Activated CD4-positive, alpha-beta T cell treated with anti-CD3 and anti-CD28 coated beads, Interleukin-2, amount 50 U/mL, for 48 hours (primary cell): ENCODE data around the gene GNAI3.

Experiments
- DNase-seq, 2 experiments: peaks; one replicate each; pipeline ENCODE4 v3.0.0-alpha.2; 2020

The GNAI3 gene

DNA sequence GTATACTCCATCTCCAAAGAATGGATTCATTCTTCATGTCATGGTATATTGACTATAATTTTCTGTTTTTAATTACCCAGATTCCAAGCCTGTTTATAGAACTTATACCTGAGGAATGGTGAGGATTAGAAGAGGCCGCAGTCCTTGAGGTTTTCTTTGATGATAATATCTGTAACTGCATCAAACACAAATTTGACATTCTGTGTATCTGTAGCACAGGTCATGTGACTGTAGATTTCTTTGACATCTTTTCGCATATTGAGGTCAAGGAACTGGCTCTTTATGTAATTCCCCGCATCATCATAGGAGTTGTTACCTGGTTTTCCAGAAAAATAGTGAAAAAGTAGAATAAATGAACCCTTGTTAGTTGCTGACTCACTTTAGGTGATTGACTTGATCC is 54.8 kb downstream of the GNAI3 start:
- no peak for DNase-seq

DNA sequence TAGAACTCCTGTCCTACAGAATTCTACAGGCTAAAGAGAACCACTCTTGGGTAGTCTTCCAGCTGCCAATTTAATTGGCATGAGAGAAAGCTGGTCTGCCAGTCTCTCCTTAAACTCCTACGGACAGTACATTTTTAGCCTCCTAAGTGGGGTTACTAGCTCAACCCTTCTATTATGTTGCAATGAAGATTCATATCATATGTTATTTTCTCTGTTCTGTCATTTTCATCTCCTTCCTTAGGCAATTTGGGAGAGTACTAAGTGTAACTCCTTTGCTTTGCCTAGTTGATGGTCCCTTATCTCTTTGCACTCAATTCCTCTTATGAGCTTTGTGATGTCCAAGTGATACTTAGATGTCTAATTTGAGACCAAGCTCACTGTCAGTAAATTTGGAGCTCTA is 57.0 kb downstream of the GNAI3 start:
- no peak for DNase-seq

- DNase-seq: no peak
Observed at GRCh38 chr1:109609881-109610280, 61.5 kb downstream of the GNAI3 start.

DNA sequence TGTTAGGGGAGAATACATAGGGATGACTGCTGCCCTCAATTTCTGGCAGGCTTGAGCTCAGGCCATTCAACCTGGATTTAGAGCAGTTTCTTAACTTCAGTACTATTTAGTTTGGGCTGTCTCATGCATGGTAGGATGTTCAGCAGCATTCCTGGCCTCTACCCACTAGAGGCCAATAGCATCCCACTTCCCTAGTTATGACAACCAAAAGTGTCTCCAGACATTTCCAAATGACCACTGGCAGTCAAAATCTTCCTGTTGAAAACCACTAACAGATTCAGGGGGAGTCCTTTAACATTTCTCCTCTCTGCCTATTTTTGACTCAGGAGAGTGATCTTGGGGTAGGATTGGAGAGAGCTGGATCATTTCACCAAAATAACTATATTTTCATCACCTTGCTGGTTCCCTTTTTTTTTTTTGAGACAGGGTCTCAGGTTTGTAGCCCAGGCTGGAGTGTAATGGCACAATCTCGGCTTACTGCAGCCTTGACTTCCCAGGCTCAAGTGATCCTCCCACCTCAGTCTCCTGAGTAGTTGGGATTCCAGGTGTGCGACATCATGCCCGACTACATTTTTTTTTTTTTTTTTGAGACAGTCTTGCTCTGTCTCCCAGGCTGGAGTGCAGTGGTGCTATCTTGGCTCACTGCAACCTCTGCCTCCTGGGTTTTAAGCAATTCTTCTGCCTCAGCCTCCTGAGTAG is 62.3 kb downstream of the GNAI3 start:
- DNase-seq: no peak

- DNase-seq: no peak
Observed at GRCh38 chr1:109611308-109611990, 63.0 kb downstream of the GNAI3 start.

GRCh38 chr1:109613361-109614147 is 65.1 kb downstream of the GNAI3 start:
- no peak for DNase-seq

GRCh38 chr1:109615879-109616278 is 67.5 kb downstream of the GNAI3 start:
- no peak for DNase-seq

DNA sequence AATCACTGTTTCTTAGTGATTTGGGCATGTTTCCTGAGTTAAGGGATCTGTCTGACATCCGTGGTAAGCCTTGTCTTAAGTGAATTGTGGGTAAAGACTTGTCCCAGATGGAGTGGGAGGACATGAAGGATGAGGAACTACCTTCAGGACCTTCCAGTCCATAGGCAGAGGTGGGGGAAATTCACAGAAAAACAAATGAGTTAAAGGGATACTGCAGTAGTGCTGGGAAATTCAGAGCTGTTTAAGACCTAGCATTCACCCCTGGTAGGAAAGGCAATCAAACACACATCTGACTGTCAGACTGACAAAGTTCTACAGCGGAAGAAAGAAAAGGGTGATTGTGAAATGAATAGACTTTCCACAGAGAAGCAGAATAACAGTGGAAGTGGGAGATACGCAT is 68.0 kb downstream of the GNAI3 start:
- DNase-seq: no peak

GRCh38 chr1:109617291-109617801 is 68.9 kb downstream of the GNAI3 start:
- DNase-seq: no peak

GRCh38 chr1:109618661-109619575 is 70.5 kb downstream of the GNAI3 start:
- no peak for DNase-seq

DNA sequence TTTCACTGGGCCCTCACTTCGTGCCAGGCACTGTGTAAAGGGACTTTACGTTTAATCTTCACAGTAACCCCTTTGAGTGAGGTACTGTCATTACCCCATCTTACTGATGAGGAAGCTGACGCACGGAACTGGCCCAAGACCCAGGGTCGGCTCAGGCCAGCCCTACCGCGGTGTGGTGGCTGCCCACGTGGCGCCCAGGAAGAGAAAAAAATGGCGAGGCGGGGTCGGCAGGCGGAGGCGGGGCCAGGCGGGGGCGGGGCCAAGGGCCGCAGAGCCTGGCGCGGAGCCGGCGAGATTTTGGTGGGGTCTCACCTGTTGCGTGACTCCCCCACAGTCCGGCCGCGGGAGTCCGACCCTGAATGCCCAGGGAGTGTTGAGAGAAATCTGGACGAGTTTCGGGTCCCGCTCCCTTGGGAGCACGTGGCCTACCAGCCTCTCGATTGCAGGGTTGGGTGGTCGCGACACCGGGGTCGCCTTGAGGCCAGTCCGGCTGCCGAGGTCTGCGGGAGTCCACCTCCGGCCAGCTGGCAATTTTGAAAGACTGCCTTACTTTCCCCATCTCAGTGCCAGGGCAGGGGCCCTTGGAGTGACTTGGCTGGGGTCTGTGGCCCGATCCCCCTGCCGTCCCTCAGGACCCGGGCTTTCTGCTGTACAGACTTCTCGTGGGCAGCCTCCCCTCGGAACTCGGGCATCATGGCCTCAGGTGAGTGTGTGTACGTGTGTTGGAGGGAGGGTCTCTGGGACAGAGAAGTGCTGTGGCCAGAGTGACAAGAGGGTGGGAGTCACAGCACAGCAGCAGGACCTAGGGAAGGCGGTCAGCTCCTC is 71.4 kb downstream of the GNAI3 start, which contains the start of the genes AMPD2 and GNAT2:
AMPD2 (plus strand) TSS at position 262 of the 825 bp plus-strand sequence. CDS start 1,339 bp downstream, outside the sequence.
GNAT2 (minus strand) TSS at position 41 of the 825 bp plus-strand sequence. CDS start 6,746 bp downstream, outside the sequence.
- peak; percentile 78 to 80 for DNase-seq

DNA sequence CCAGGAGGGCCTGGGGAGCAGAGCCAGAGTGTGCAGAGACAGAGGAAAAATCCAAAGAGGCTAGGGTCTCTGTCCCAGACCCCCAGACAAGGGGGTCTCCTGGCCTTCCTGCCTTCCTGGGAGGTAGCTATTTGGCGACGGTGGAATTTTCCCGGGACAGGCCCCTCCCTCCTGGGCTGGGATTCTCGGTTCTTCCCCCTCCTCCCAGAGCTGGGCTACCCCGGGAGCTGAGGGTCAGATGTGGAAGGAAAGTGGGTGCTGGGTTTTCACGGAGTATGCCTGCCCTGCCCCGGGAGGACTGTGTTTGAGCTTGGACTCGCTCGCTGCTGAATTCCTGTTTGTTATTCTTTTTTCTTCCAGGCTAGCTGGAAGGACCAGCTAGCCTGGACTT is 72.0 kb downstream of the GNAI3 start:
- no peak for DNase-seq

- DNase-seq: peak; percentile 98 to 99
Observed at GRCh38 chr1:109620841-109621286, 72.4 kb downstream of the GNAI3 start.

DNA sequence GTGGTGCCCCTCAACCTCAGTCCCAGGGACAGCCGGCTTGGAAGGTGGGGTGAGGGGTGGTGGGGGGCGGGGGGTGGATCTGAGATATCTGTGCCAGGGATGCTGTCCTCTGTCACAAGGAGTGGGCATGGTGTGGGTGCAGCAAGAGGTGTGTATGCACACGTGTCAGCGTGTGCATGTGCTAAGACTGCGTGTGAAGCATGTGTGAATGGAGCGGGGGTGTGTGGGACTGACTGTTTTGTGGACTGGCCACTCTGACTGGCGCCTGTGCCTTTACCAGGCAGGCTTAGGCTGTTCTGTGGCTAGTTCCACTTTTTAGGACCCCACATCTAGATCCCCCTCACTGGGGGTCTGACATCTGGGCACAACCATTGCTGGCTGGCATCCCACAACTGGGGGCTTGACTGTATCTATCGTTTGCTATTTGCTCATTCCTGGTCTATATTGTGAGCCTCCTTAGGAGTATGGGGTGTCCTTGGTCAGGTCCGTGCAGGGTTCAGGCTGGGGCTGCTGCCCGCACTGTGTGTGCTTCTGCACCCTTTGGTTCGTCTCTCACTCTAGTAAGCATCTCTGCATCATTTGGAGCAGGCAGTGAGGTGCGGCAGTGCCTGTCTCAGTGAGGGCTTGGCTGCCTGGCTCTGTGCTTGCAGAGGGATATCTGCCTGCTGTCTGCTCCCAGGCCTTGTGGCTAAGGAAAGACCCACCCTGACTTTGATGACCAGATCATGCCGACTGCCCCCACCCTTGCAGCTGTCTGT is 73.1 kb downstream of the GNAI3 start:
- no peak for DNase-seq

DNA sequence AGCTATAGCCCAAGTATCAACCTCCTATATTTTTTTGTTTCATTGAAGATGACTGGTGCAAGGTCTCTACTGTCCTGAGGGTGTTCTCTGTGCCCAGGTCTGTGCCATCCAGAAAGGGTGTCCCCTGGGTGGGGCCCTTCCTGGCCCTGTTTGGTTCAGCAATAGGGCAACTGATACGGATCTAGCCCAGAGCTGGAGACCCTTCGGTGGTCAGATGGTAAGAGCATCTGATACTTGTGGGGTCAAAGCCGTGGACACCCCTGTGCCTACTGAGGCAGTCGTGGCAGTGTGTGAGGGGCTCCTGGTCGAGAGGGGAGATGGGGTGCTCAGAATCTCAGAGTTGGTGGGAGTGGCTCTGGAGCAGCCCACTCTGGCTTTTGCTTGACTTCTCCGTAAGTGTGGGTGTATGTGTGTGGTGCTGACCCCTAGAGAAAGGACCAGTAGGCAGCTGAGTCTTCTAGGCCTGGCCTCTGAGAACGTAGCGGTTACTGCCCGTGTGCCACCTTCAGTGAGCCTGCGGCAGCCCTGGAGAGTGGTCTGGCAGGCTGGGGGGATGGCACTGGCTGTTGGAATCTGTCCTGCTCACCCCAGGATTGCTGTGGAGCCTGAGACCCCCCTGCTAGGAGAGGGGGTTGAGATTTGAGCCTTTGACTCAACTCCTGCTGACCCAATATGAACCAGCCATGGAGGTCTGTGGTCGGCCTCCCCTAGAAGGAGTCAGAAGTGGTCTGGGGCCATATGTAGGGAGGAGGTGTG is 73.9 kb downstream of the GNAI3 start:
- DNase-seq: no peak

DNA sequence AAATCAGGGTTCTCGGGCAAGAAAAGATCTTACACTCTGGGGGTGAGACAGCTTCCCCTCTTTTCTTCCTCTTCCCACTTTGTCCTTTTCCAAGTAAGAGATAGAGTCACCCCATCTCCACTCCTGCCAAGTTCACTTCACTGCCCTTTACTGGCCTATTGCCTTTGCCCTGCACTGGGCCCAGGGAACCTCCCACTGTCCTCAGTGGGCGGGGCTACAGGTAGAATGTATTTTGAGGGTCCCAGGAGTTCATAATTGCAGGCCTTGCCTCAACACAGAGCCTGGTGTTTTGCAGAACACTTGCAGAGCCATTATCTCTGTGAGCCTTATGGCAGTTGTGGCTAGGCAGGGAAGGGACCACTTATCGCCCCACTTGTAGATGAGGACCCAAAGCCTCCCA is 74.5 kb downstream of the GNAI3 start:
- no peak for DNase-seq

GRCh38 chr1:109623601-109624161 is 75.3 kb downstream of the GNAI3 start:
- DNase-seq: no peak

DNA sequence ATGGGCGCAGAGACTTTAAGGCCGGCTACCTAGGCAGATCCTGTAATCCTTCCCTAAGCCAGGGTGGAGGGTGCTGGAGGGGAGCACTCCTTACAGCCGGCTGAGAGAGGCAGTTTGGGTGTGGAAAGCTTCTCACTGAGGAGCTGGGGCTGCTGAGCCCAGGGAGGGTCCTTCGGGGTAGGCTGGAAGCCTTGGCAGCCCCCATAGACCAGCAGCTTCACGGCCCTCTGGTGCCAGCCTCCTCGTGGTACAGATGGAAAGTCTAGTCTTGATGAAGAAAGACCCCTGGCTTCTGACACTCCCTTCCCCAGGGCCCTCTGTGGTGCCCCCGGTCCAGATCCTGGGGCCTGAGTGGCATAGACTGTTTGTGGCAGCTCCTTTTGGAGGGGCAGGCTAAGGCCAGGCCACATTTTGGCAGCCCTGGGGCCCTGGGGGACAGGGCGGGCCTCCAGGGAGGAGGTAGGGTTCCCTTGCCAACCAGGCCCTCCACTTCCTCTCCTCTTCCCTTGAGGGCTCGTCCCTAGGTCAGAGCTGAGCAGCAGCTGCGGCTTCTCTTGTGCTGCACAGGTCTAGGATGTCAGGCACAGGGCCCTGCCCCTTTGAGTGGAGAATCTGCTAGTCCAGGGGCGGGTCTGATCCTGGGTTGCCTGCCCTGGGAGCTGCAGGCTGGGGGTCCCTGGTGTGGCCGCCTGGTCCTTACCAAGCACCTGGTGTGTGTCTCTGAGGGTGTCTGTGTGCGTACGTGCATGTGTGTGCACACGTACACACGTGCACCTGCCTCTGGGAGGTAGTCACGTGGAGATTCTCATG is 76.0 kb downstream of the GNAI3 start:
- no peak for DNase-seq
